ENCODE measurements around the gene BICC1.

The BICC1 gene

DNA sequence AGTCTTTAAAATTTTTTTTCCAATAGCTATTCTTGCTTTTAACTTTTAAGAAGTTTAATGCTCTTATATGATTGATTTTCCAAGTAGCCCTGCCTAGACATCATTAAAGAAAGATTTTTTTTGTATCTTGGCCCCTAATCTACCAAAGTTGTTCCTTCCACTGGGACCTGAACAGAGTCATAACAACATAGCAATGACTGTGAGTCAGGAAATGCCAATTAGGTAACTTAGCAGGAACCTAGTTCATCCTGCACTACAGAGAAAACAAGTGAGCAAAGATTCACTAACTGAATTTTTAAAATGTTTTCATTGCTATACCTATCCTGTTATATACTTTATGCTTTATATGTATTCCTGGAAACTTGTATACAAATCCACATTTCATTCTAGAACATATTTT is 284.7 kb downstream of the BICC1 start:
- peak; percentile 64 for DNase-seq (ENCODE audit: low read depth)
- H3K4me3 ChIP-seq (ENCODE audit: low read depth, low read length), result no peak overlapping the region
- no peak for TF ChIP-seq CTCF (conservative IDR thresholded peaks at IDR 0.05; ENCODE audit: low read depth, low read length)

GRCh38 chr10:58802047-58802446 is 289.4 kb downstream of the BICC1 start:
- H3K4me3 ChIP-seq (ENCODE audit: low read depth, low read length), result no peak overlapping the region
- DNase-seq (ENCODE audit: low read depth), result no peak
- TF ChIP-seq CTCF (conservative IDR thresholded peaks at IDR 0.05; ENCODE audit: low read depth, low read length), result no peak

- H3K4me3 ChIP-seq (ENCODE audit: low read depth, low read length), result no peak overlapping the region
- no peak for DNase-seq (ENCODE audit: low read depth)
Measured at GRCh38 chr10:58806323-58806722, 293.7 kb downstream of the BICC1 start.

DNA sequence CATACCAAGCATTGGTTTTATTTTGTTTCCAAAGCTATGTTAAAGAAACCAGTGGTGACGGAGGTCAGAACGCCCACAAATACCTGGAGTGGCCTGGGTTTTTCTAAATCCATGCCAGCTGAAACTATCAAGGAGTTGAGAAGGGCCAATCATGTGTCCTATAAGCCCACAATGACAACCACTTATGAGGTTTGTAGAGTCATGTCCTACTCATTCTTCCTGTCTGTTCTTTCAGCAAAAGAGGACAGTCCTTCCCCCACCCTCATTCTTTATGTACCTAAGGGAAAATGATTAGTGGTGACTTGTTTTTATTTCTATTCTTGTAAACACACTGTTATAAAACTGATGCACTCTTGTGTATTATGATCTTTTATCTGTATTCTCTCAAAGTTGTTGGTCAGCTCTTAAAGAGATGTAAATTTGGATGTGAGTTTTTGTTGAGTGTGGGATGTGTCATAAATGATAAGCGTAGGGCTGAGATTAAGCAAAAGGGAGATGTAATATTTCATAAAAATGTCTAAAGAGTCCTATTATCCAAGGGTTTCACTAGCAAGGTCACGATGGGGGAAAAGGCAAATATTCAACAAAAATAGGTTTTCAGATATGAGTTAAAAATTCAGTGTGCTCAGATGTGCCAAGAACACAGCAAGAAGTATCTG is 294.4 kb downstream of the BICC1 start:
- no peak overlapping the region for H3K4me3 ChIP-seq (ENCODE audit: low read depth, low read length)
- no peak for DNase-seq (ENCODE audit: low read depth)
- no peak for TF ChIP-seq CTCF (conservative IDR thresholded peaks at IDR 0.05; ENCODE audit: low read depth, low read length)

More at GRCh38 chr10:58806323-58806722, 293.7 kb downstream of the BICC1 start:
- TF ChIP-seq CTCF (conservative IDR thresholded peaks at IDR 0.05; ENCODE audit: low read depth, low read length), result no peak

DNA sequence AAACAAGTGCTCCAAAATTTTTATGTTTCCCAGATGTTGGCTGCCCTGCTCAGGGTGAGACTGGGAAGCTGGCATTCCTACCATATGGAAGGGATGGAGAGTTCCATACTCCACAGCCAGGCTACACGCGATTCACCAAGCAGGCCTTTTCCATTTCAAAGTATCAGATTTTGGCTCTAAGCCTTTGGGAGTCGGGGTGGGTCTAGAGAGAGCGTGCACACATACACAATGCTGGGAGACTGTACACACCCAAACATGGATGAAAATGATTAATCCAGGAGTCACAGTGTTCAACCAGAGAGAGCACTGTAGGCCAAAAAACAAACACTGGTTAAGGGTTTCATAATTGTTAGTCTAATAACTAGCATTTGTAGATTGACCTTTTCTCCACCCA is 295.0 kb downstream of the BICC1 start:
- peak; percentile 24 for DNase-seq (ENCODE audit: low read depth)
- TF ChIP-seq CTCF (conservative IDR thresholded peaks at IDR 0.05; ENCODE audit: low read depth, low read length), result peak; percentile 1

GRCh38 chr10:58810751-58811150 is 298.1 kb downstream of the BICC1 start:
- H3K4me3 ChIP-seq (ENCODE audit: low read depth, low read length), result no peak overlapping the region
- no peak for TF ChIP-seq CTCF (conservative IDR thresholded peaks at IDR 0.05; ENCODE audit: low read depth, low read length)
- DNase-seq (ENCODE audit: low read depth), result no peak

More for the DNA sequence above, 295.0 kb downstream of the BICC1 start:
- H3K4me3 ChIP-seq (ENCODE audit: low read depth, low read length), result no peak overlapping the region

DNA sequence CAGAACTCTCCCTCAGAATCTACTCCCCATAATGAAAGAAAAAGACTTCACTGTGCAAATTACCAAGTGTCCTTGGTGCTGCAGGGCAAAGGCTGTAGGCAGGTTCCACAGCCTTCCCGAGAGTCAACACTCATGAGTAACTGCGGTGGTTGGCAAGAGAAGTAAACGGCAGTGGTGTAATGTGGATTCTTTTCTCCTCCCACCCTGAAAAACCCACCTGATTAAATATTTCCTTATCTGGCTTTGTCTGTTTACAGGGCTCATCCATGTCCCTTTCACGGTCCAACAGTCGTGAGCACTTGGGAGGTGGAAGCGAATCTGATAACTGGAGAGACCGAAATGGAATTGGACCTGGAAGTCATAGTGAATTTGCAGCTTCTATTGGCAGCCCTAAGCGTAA is 300.9 kb downstream of the BICC1 start:
- no peak for DNase-seq (ENCODE audit: low read depth)
- TF ChIP-seq CTCF (conservative IDR thresholded peaks at IDR 0.05; ENCODE audit: low read depth, low read length), result no peak
- H3K4me3 ChIP-seq (ENCODE audit: low read depth, low read length), result no peak overlapping the region
